Measurements from ENCODE around the gene FAM117A.

The FAM117A gene

DNA sequence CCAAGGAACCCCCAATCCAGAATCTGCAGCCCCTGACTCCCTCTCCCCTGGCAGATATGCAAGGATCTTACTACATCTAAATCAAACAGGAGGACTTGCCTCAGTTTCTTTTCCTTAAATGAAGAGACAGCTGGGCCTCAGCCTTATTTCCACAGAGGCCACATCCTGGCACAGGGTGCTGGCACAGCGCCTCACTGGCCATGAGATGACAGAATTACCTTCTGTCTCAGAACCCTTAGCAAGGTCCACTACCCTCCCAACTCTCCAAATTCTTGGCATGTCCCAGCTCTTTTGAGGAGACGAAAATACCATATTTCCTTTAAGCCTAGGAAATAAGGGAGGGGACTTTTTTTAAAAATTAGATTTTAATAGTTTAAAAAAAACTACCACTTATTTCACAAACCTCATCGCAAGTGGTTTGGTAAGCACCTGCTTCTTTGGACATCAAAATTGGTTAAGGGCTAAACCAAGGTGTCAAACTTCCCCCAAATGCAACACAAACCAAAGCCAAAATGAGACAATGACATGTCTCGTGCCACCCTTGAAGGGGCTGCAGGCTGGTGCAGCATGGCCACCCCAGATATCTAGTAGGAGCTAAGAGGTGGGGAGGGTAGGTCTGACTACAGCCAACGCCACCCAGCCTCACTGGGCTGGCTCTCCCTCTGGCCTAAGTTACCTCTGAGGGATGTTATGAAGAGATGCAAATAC is 25.3 kb downstream of the FAM117A start:
- H3K9ac ChIP-seq (ENCODE audit: low read depth, low read length, poor library complexity) = no peak overlapping the region
- H2BK15ac ChIP-seq (ENCODE audit: low read length) = no peak overlapping the region
- no peak overlapping the region for H3K18ac ChIP-seq (ENCODE audit: low read length)
- H3K4me3 ChIP-seq (ENCODE audit: low read length in 2 of 2) = no peak overlapping the region
- no peak overlapping the region for H2BK12ac ChIP-seq (ENCODE audit: low read length)
- H3K14ac ChIP-seq (ENCODE audit: low read length) = no peak overlapping the region
- H3K36me3 ChIP-seq (replicated peaks in 1 of 2; ENCODE audit: control insufficient read depth in 2 of 2, insufficient read depth in 2 of 2, low read length in 2 of 2) = peaks cover 0 to 1% of the 10 kb centered on the region in 2 donors
- DNase-seq (ENCODE audit: low spot score) = no peak
- H2BK120ac ChIP-seq (ENCODE audit: low read depth, low read length) = no peak overlapping the region
- no CpG with 5 or more reads among the region's 5 CpGs for WGBS, 2 donors (ENCODE audit: extremely low coverage in 2 of 2, insufficient read length in 2 of 2, insufficient replicate concordance in 1 of 2)
- no peak overlapping the region for H4K8ac ChIP-seq (ENCODE audit: low read depth, low read length)
- no peak overlapping the region for H3K4ac ChIP-seq (ENCODE audit: low read length)
- H3K27ac ChIP-seq (replicated peaks; ENCODE audit: low read length) = no peak overlapping the region
- no peak overlapping the region for H2AFZ ChIP-seq (ENCODE audit: low read length)
- H3K79me1 ChIP-seq (ENCODE audit: low read depth, low read length) = peaks cover 4% of the 10 kb centered on the region
- H3K27me3 ChIP-seq (ENCODE audit: control insufficient read depth in 3 of 3, insufficient read depth in 3 of 3, low read depth in 1 of 3, low read length in 3 of 3) = no peaks in the 10 kb centered on the region
- no peaks in the 10 kb centered on the region for H3K9me3 ChIP-seq (replicated peaks in 1 of 2; ENCODE audit: control insufficient read depth in 2 of 2, insufficient read depth in 1 of 2, low read depth in 1 of 2, low read length in 2 of 2)
- H2BK5ac ChIP-seq (ENCODE audit: low read length) = no peak overlapping the region
- no peak overlapping the region for H3K23ac ChIP-seq (ENCODE audit: low read depth, low read length, poor library complexity)
- H3K4me1 ChIP-seq (ENCODE audit: control insufficient read depth in 2 of 2, insufficient read depth in 1 of 2, low read depth in 1 of 2, low read length in 2 of 2) = no peaks in the 10 kb centered on the region
- H2AK5ac ChIP-seq (ENCODE audit: low read depth, low read length) = no peak overlapping the region
- H4K91ac ChIP-seq (ENCODE audit: low read depth, low read length, poor library complexity) = no peak overlapping the region
- no peak overlapping the region for H3K4me2 ChIP-seq (ENCODE audit: insufficient read depth, low read length, poor library complexity, severe bottlenecking)

DNA sequence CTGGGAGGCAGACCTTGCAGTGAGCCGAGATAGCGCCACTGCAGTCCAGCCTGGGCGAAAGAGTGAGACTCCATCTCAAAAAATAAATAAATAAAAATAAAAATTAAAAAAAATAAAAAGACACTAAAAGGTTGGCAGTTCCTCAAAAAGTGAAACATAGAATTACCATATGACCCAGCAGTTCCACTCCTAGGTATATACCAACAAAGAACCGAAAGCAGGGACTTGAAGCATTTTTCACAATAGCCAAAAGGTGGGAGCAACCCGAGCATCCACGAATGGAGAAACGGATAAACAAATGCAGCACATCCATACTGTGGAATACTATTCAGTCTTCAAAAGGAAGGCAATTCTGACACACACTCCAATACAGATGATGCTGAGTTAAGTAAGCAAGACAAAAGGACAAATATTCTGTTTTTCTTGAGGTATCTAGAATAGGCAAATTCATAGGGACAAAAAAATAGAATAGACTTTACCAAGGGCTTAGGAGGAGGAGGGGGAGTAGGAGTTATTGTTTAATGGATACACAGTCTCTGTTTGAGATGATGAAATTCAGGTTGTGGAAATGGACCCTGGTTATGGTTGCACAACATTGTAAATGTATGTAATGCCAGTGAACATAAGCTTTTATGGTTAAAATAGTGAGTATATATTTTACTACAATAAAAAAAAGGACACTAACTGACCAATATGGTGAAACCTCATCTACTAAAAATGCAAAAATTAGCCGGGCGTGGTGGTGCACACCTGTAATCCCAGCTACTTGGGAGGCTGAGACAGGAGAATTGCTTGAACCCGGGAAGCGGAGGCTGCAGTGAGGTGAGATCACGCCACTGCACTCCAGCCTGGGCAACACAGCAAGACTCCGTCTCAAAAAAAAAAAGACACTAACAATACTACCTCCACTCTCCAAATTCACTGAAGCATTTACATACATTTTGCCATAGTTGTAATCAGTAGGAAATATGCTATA is 29.1 kb downstream of the FAM117A start:
- Histone ChIP-seq H2BK15ac (ENCODE audit: low read length) (no peak overlapping the region), H2AFZ (ENCODE audit: low read length) (no peak overlapping the region), H3K4ac (ENCODE audit: low read length) (no peak overlapping the region), H3K18ac (ENCODE audit: low read length) (no peak overlapping the region), H3K4me2 (ENCODE audit: insufficient read depth, low read length, poor library complexity, severe bottlenecking) (no peak overlapping the region), H4K8ac (ENCODE audit: low read depth, low read length) (no peak overlapping the region), H3K4me1 (ENCODE audit: control insufficient read depth in 2 of 2, insufficient read depth in 1 of 2, low read depth in 1 of 2, low read length in 2 of 2) (no peaks in the 10 kb centered on the region), H2BK120ac (ENCODE audit: low read depth, low read length) (no peak overlapping the region), H3K23ac (ENCODE audit: low read depth, low read length, poor library complexity) (no peak overlapping the region), H3K9me3 (replicated peaks in 1 of 2; ENCODE audit: control insufficient read depth in 2 of 2, insufficient read depth in 1 of 2, low read depth in 1 of 2, low read length in 2 of 2) (no peaks in the 10 kb centered on the region), H3K4me3 (ENCODE audit: low read length in 2 of 2) (no peak overlapping the region), H2AK5ac (ENCODE audit: low read depth, low read length) (no peak overlapping the region), H2BK5ac (ENCODE audit: low read length) (no peak overlapping the region), H2BK12ac (ENCODE audit: low read length) (no peak overlapping the region), H3K27ac (replicated peaks; ENCODE audit: low read length) (no peak overlapping the region), H3K79me1 (ENCODE audit: low read depth, low read length) (peaks cover 4% of the 10 kb centered on the region), H3K14ac (ENCODE audit: low read length) (no peak overlapping the region), H3K27me3 (ENCODE audit: control insufficient read depth in 3 of 3, insufficient read depth in 3 of 3, low read depth in 1 of 3, low read length in 3 of 3) (no peaks in the 10 kb centered on the region), H3K36me3 (replicated peaks in 1 of 2; ENCODE audit: control insufficient read depth in 2 of 2, insufficient read depth in 2 of 2, low read length in 2 of 2) (no peaks in the 10 kb centered on the region), H4K91ac (ENCODE audit: low read depth, low read length, poor library complexity) (no peak overlapping the region), H3K9ac (ENCODE audit: low read depth, low read length, poor library complexity) (no peak overlapping the region)
- no CpG with 5 or more reads among the region's 13 CpGs for WGBS, 2 donors (ENCODE audit: extremely low coverage in 2 of 2, insufficient read length in 2 of 2, insufficient replicate concordance in 1 of 2)
- no peak for DNase-seq (ENCODE audit: low spot score)

DNA sequence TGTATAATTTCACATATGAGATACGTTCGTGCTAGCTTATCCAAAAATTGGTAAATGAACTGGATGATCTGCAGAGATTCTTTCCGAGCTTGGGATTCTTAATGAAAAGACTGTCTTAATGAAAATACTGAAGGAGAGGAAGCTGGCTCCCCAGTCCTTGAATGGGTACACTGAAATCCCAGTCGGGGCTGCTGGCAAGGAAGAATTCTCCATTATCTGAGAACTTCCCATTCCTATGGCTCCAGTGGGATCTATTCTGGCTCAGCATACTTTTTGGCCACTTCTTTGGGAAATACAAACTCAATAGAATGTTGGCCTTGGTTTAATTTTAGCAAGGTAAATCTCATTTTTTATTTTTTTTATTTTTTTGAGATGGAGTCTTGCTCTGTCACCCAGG is 32.5 kb downstream of the FAM117A start:
- no peak overlapping the region for H2BK12ac ChIP-seq (ENCODE audit: low read length)
- H4K8ac ChIP-seq (ENCODE audit: low read depth, low read length) = no peak overlapping the region
- H3K27me3 ChIP-seq (ENCODE audit: control insufficient read depth in 3 of 3, insufficient read depth in 3 of 3, low read depth in 1 of 3, low read length in 3 of 3) = no peaks in the 10 kb centered on the region
- H2AK5ac ChIP-seq (ENCODE audit: low read depth, low read length) = no peak overlapping the region
- no peak overlapping the region for H3K4me3 ChIP-seq (ENCODE audit: low read length in 2 of 2)
- no peak overlapping the region for H3K18ac ChIP-seq (ENCODE audit: low read length)
- no peak overlapping the region for H4K91ac ChIP-seq (ENCODE audit: low read depth, low read length, poor library complexity)
- H3K14ac ChIP-seq (ENCODE audit: low read length) = no peak overlapping the region
- WGBS, 2 donors (ENCODE audit: extremely low coverage in 2 of 2, insufficient read length in 2 of 2, insufficient replicate concordance in 1 of 2) = no CpG with 5 or more reads among the region's 4 CpGs
- no peaks in the 10 kb centered on the region for H3K9me3 ChIP-seq (replicated peaks in 1 of 2; ENCODE audit: control insufficient read depth in 2 of 2, insufficient read depth in 1 of 2, low read depth in 1 of 2, low read length in 2 of 2)
- H2BK5ac ChIP-seq (ENCODE audit: low read length) = no peak overlapping the region
- no peak overlapping the region for H2BK15ac ChIP-seq (ENCODE audit: low read length)
- no peak overlapping the region for H2BK120ac ChIP-seq (ENCODE audit: low read depth, low read length)
- peaks cover 4% of the 10 kb centered on the region for H3K79me1 ChIP-seq (ENCODE audit: low read depth, low read length)
- no peak overlapping the region for H3K23ac ChIP-seq (ENCODE audit: low read depth, low read length, poor library complexity)
- H3K27ac ChIP-seq (replicated peaks; ENCODE audit: low read length) = no peak overlapping the region
- H3K36me3 ChIP-seq (replicated peaks in 1 of 2; ENCODE audit: control insufficient read depth in 2 of 2, insufficient read depth in 2 of 2, low read length in 2 of 2) = peaks cover 0 to under 1% of the 10 kb centered on the region in 2 donors
- no peak overlapping the region for H3K9ac ChIP-seq (ENCODE audit: low read depth, low read length, poor library complexity)
- no peak overlapping the region for H2AFZ ChIP-seq (ENCODE audit: low read length)
- no peak overlapping the region for H3K4ac ChIP-seq (ENCODE audit: low read length)
- no peaks in the 10 kb centered on the region for H3K4me1 ChIP-seq (ENCODE audit: control insufficient read depth in 2 of 2, insufficient read depth in 1 of 2, low read depth in 1 of 2, low read length in 2 of 2)
- DNase-seq (ENCODE audit: low spot score) = no peak
- H3K4me2 ChIP-seq (ENCODE audit: insufficient read depth, low read length, poor library complexity, severe bottlenecking) = no peak overlapping the region

DNA sequence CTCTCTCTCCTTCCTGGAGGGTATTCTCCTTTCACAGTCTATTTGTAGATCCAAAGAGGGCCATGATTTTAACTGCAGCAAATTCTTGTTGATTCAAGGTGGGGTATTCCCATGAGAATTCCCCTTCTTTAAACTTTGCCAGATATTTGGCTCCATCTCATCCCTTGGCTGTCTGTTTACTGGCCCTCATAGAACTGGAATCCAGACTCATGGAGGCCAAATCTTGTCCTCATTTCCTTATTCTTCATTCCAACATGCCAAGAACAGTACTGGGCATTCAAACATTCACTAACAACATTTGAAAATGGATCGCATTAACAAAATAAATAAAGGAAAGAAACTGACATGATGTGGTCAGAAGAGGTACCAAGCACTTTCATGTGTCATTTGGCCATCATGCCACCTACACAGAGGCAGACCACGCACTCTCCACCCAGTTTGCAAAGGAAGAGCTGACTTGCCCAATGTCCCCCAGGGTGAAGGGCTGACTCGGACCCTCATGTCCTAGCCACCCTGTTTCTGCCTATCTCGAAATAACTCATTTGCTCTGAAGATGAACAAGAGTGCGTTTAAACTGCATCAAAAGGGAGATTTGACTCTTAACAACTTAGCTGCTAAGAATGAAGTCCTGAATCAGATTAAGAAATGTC is 33.0 kb downstream of the FAM117A start:
- Histone ChIP-seq H3K36me3 (replicated peaks in 1 of 2; ENCODE audit: control insufficient read depth in 2 of 2, insufficient read depth in 2 of 2, low read length in 2 of 2) (peaks cover 0 to 3% of the 10 kb centered on the region in 2 donors), H3K27me3 (ENCODE audit: control insufficient read depth in 3 of 3, insufficient read depth in 3 of 3, low read depth in 1 of 3, low read length in 3 of 3) (no peaks in the 10 kb centered on the region), H3K9ac (ENCODE audit: low read depth, low read length, poor library complexity) (no peak overlapping the region), H2BK15ac (ENCODE audit: low read length) (no peak overlapping the region), H3K79me1 (ENCODE audit: low read depth, low read length) (peaks cover 4% of the 10 kb centered on the region), H2BK5ac (ENCODE audit: low read length) (no peak overlapping the region), H2BK120ac (ENCODE audit: low read depth, low read length) (no peak overlapping the region), H3K18ac (ENCODE audit: low read length) (no peak overlapping the region), H3K4me1 (ENCODE audit: control insufficient read depth in 2 of 2, insufficient read depth in 1 of 2, low read depth in 1 of 2, low read length in 2 of 2) (no peaks in the 10 kb centered on the region), H3K14ac (ENCODE audit: low read length) (no peak overlapping the region), H2BK12ac (ENCODE audit: low read length) (no peak overlapping the region), H4K91ac (ENCODE audit: low read depth, low read length, poor library complexity) (no peak overlapping the region), H3K4me2 (ENCODE audit: insufficient read depth, low read length, poor library complexity, severe bottlenecking) (no peak overlapping the region), H2AFZ (ENCODE audit: low read length) (no peak overlapping the region), H2AK5ac (ENCODE audit: low read depth, low read length) (no peak overlapping the region), H3K4ac (ENCODE audit: low read length) (no peak overlapping the region), H3K9me3 (replicated peaks in 1 of 2; ENCODE audit: control insufficient read depth in 2 of 2, insufficient read depth in 1 of 2, low read depth in 1 of 2, low read length in 2 of 2) (no peaks in the 10 kb centered on the region), H3K27ac (replicated peaks; ENCODE audit: low read length) (no peak overlapping the region), H4K8ac (ENCODE audit: low read depth, low read length) (no peak overlapping the region), H3K4me3 (ENCODE audit: low read length in 2 of 2) (no peak overlapping the region), H3K23ac (ENCODE audit: low read depth, low read length, poor library complexity) (no peak overlapping the region)
- DNase-seq (ENCODE audit: low spot score) = no peak
- no CpG with 5 or more reads among the region's 5 CpGs for WGBS, 2 donors (ENCODE audit: extremely low coverage in 2 of 2, insufficient read length in 2 of 2, insufficient replicate concordance in 1 of 2)

Measured in neuronal stem cell (in vitro differentiated cells).